Measurements from ENCODE around the gene TMEM201.

TMEM201 gene

GRCh38 chr1:9653491-9654050 lies 64.9 kb downstream of the TMEM201 start:
- Histone ChIP-seq H3K4me1 (ENCODE audit: control insufficient read depth, insufficient read depth, low read length) (peaks cover 3% of the 10 kb centered on the region), H3K4me3 (ENCODE audit: insufficient read depth, low read depth, low read length) (no peak overlapping the region), H3K27me3 (ENCODE audit: control insufficient read depth, insufficient read depth, low read length, poor library complexity, severe bottlenecking) (peaks cover 51% of the 10 kb centered on the region), H3K9me3 (ENCODE audit: control insufficient read depth, low read length) (no peaks in the 10 kb centered on the region), H3K27ac (ENCODE audit: insufficient read depth, low read depth, low read length, poor library complexity, severe bottlenecking) (no peak overlapping the region), H3K36me3 (ENCODE audit: control insufficient read depth, insufficient read depth, low read length) (no peaks in the 10 kb centered on the region)
- 78 to 80% methylated on average over 9 to 10 of the region's 10 CpGs for WGBS, 2 experiments

DNA sequence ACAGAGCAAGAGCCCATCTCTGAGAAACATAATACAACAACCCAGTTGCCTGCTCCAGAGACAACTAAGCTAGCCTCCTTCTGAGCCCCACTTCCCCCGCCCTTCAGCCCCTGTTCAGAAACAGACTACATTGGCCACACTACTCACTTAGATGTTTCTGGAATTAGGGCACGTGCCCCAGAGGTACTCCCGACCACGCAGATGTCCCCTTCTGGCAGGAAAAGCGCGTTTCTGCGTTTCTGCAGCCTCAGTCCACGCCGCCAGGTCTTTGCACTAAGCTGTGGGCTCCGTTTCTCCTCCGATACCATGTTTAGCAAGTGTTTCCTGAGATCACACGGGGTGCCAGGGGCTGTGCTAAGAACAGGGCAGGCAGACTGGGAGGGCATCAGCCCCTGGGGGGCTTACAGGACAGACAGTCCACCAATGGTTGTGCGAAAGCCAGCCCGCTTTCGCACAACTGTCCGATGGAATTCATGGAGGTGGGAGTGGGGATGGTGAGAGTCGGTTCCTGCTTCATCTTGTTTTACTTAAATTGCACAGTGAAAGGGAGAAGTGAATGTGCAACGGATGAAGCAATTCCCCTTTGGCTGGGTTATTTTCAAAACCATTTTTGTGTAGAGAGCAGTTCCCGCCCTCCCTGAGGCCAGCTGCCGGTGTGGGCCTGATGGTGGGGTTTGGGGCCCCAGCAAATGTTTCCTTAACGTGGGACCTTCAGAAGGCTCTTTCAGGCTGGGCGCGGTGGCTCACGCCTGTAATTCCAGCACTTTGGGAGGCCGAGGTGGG lies 65.5 kb downstream of the TMEM201 start:
- H3K27me3 ChIP-seq (ENCODE audit: control insufficient read depth, insufficient read depth, low read length, poor library complexity, severe bottlenecking): peaks cover 51% of the 10 kb centered on the region
- no peaks in the 10 kb centered on the region for H3K9me3 ChIP-seq (ENCODE audit: control insufficient read depth, low read length)
- H3K4me3 ChIP-seq (ENCODE audit: insufficient read depth, low read depth, low read length): no peak overlapping the region
- no peak overlapping the region for H3K27ac ChIP-seq (ENCODE audit: insufficient read depth, low read depth, low read length, poor library complexity, severe bottlenecking)
- H3K4me1 ChIP-seq (ENCODE audit: control insufficient read depth, insufficient read depth, low read length): peaks cover 3% of the 10 kb centered on the region
- no peaks in the 10 kb centered on the region for H3K36me3 ChIP-seq (ENCODE audit: control insufficient read depth, insufficient read depth, low read length)
- 94% methylated on average over 25 of the region's 25 CpGs for WGBS, 2 experiments

DNA sequence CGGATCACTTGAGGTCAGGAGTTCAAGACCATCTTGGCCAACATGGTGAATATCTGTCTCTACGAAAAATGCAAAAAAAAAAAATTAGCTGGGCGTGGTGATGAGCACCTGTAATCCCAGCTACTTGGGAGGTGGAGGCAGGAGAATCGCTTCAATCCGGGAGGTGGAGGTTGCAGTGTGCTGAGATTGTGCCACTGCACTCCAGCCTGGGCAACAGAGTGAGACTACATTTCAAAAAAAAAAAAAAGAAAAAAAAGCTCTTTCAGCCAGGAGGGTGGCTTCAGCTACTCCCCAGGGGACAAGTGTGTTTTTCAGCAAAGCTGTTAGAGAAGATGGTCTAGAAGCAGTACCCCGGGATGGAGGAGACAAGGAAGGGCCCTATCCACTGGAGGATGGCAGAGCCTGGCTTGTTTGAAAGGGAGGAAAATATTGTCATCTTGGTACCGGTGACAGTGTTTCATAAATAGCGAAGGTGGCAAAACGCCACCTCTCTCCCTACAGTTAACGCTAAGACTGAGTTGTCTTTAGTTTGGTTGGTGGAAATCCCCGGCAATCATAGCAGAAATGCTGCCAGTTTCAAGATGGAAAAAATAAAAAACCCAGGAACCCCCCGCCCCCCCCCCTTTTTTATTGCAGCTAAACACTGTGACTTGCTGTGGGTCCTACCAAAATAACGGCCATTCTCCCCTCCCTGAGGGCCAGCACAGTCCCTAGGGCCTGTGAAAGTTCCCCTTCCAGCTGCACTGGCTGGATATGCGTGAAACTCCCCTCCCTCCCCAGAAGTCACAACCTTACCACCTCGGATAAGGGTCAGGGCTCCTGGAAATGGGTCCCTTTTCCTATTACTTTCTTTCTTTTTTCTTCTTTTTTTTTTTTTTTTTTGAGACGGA lies 66.4 kb downstream of the TMEM201 start:
- Histone ChIP-seq H3K4me1 (ENCODE audit: control insufficient read depth, insufficient read depth, low read length) (peaks cover 3% of the 10 kb centered on the region), H3K4me3 (ENCODE audit: insufficient read depth, low read depth, low read length) (no peak overlapping the region), H3K36me3 (ENCODE audit: control insufficient read depth, insufficient read depth, low read length) (no peaks in the 10 kb centered on the region), H3K27ac (ENCODE audit: insufficient read depth, low read depth, low read length, poor library complexity, severe bottlenecking) (no peak overlapping the region), H3K9me3 (ENCODE audit: control insufficient read depth, low read length) (no peaks in the 10 kb centered on the region), H3K27me3 (ENCODE audit: control insufficient read depth, insufficient read depth, low read length, poor library complexity, severe bottlenecking) (peaks cover 45% of the 10 kb centered on the region)
- WGBS, 2 experiments: 88 to 90% methylated on average over 15 to 16 of the region's 16 CpGs

DNA sequence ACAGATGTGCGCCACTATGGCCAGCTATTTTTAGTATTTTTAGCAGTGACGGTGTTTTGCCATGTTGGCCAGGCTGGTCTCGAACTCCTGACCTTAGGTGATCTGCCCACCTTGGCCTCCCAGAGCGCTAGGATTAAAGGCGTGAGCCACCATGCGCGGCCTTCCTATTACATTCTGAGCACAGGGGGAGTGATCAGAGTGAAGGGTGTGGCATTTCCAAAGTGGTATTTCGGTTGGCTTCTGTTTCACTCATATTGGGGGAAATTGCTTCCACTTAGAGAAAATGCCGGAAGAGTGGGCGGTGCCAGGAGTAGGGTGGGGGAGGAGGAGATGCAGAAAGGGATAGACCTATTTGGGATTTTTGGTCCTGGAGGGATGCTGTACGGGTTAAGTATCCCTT lies 67.1 kb downstream of the TMEM201 start:
- H3K27me3 ChIP-seq (ENCODE audit: control insufficient read depth, insufficient read depth, low read length, poor library complexity, severe bottlenecking): peaks cover 38% of the 10 kb centered on the region
- H3K9me3 ChIP-seq (ENCODE audit: control insufficient read depth, low read length): no peaks in the 10 kb centered on the region
- H3K36me3 ChIP-seq (ENCODE audit: control insufficient read depth, insufficient read depth, low read length): no peaks in the 10 kb centered on the region
- H3K4me3 ChIP-seq (ENCODE audit: insufficient read depth, low read depth, low read length): no peak overlapping the region
- WGBS, 2 experiments: 94 to 96% methylated on average over 11 of the region's 11 CpGs
- no peak overlapping the region for H3K27ac ChIP-seq (ENCODE audit: insufficient read depth, low read depth, low read length, poor library complexity, severe bottlenecking)
- peaks cover 3% of the 10 kb centered on the region for H3K4me1 ChIP-seq (ENCODE audit: control insufficient read depth, insufficient read depth, low read length)

GRCh38 chr1:9657521-9658032 lies 68.9 kb downstream of the TMEM201 start:
- Histone ChIP-seq H3K36me3 (ENCODE audit: control insufficient read depth, insufficient read depth, low read length) (no peaks in the 10 kb centered on the region), H3K27ac (ENCODE audit: insufficient read depth, low read depth, low read length, poor library complexity, severe bottlenecking) (no peak overlapping the region), H3K4me3 (ENCODE audit: insufficient read depth, low read depth, low read length) (no peak overlapping the region), H3K9me3 (ENCODE audit: control insufficient read depth, low read length) (no peaks in the 10 kb centered on the region), H3K4me1 (ENCODE audit: control insufficient read depth, insufficient read depth, low read length) (no peaks in the 10 kb centered on the region), H3K27me3 (ENCODE audit: control insufficient read depth, insufficient read depth, low read length, poor library complexity, severe bottlenecking) (peaks cover 20% of the 10 kb centered on the region)
- 69 to 77% methylated on average over 2 of the region's 2 CpGs for whole genome bisulfite sequencing, 2 experiments

- 89 to 96% methylated on average over 4 of the region's 4 CpGs for WGBS, 2 experiments
- no peak overlapping the region for H3K27ac ChIP-seq (ENCODE audit: insufficient read depth, low read depth, low read length, poor library complexity, severe bottlenecking)
- no peaks in the 10 kb centered on the region for H3K36me3 ChIP-seq (ENCODE audit: control insufficient read depth, insufficient read depth, low read length)
- H3K4me1 ChIP-seq (ENCODE audit: control insufficient read depth, insufficient read depth, low read length): no peaks in the 10 kb centered on the region
- no peaks in the 10 kb centered on the region for H3K9me3 ChIP-seq (ENCODE audit: control insufficient read depth, low read length)
- no peak overlapping the region for H3K4me3 ChIP-seq (ENCODE audit: insufficient read depth, low read depth, low read length)
- peaks cover 14% of the 10 kb centered on the region for H3K27me3 ChIP-seq (ENCODE audit: control insufficient read depth, insufficient read depth, low read length, poor library complexity, severe bottlenecking)
Measured at GRCh38 chr1:9658199-9658598, 69.5 kb downstream of the TMEM201 start.

DNA sequence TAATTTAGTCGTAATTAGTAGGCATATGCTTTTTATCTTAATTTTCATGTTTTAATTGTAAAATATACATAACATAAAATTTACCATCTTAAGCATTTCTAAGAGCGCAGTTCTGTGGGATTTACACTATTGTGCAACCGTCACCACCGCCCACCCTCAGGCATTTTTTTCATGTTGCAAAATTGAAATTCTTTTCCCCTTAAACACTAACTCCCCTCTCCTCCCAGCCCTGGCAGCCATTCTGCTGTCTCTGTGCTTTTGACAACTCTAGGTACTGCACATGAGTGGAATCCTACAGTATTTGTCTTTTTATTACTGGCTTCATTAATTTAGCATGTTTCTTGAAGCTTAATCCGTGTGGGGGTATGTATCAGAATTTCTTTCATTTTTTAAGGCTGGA lies 70.6 kb downstream of the TMEM201 start:
- Histone ChIP-seq H3K9me3 (ENCODE audit: control insufficient read depth, low read length) (no peaks in the 10 kb centered on the region), H3K4me1 (ENCODE audit: control insufficient read depth, insufficient read depth, low read length) (no peaks in the 10 kb centered on the region), H3K36me3 (ENCODE audit: control insufficient read depth, insufficient read depth, low read length) (no peaks in the 10 kb centered on the region), H3K4me3 (ENCODE audit: insufficient read depth, low read depth, low read length) (no peak overlapping the region), H3K27me3 (ENCODE audit: control insufficient read depth, insufficient read depth, low read length, poor library complexity, severe bottlenecking) (peaks cover 3% of the 10 kb centered on the region), H3K27ac (ENCODE audit: insufficient read depth, low read depth, low read length, poor library complexity, severe bottlenecking) (no peak overlapping the region)
- WGBS, 2 experiments: 91 to 94% methylated on average over 4 to 5 of the region's 5 CpGs

DNA sequence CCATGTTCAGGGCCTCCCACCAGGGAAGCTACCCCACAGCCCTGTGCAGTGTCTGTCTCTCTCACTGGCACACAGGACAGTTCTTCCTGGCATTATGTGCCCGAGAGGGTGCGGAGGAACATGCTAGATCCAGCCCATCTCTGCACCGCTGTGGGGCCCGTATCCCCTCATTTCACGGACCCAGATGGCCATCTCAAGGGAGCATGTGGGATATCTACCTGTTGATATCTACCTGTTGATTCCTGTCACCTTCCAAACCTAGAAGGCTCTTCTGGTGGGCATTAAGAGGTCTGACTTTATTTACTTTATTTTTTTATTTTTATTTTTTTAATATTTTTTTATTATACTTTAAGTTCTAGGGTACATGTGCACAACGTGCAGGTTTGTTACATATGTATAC lies 74.5 kb downstream of the TMEM201 start:
- no peak overlapping the region for H3K27ac ChIP-seq (ENCODE audit: insufficient read depth, low read depth, low read length, poor library complexity, severe bottlenecking)
- no peaks in the 10 kb centered on the region for H3K36me3 ChIP-seq (ENCODE audit: control insufficient read depth, insufficient read depth, low read length)
- 95 to 97% methylated on average over 5 of the region's 6 CpGs for WGBS, 2 experiments
- no peaks in the 10 kb centered on the region for H3K4me1 ChIP-seq (ENCODE audit: control insufficient read depth, insufficient read depth, low read length)
- no peaks in the 10 kb centered on the region for H3K9me3 ChIP-seq (ENCODE audit: control insufficient read depth, low read length)
- H3K27me3 ChIP-seq (ENCODE audit: control insufficient read depth, insufficient read depth, low read length, poor library complexity, severe bottlenecking): no peaks in the 10 kb centered on the region
- no peak overlapping the region for H3K4me3 ChIP-seq (ENCODE audit: insufficient read depth, low read depth, low read length)
